B cell (primary cell): Measurements from ENCODE around the gene NRL. TPM values are rescaled to one million over a fixed set of nuclear protein-coding genes. Genes with fewer than 3 reads are reported as not detected.
A peak's percentile ranks its signal among the peaks of the same experiment; 100 is the strongest.

Experiments used
- ATAC-seq: fragments of 200-7000 bp; cut with Tn5 transposase; one replicate; pipeline ENCODE4 v1.10.0; 2021; ENCODE audit warnings: low read depth, mild to moderate bottlenecking, moderate number of reproducible peaks, moderate library complexity
- CTCF ChIA-PET: fragments of 350-600 bp; sonication (Branson Sonifier 250); formaldehyde crosslinking; loops from one replicate; lab custom pipeline; 2021; ENCODE audit warnings: antibody characterized with exemption, inconsistent platforms; lab: Charles Lee
- POLR2A ChIA-PET: fragments of 350-600 bp; sonication (Branson Sonifier 250); formaldehyde crosslinking; loops from one replicate; lab custom pipeline; 2021; ENCODE audit warnings: antibody characterized with exemption; lab: Charles Lee
- DNase-seq: peaks from one replicate; pipeline ENCODE4 v3.0.0; 2013
- H2AFZ ChIP-seq: 2 replicates; pipeline ENCODE4 v1.6.1; 2012; ENCODE audit warnings: mild to moderate bottlenecking, low read depth, low read length; ENCODE audit not compliant: insufficient read depth, poor library complexity, severe bottlenecking
- H3K27ac ChIP-seq, 2 donors: 1 replicate in 1 of 2; 2 replicates in 1 of 2; pipeline ENCODE4 v1.5.1; 2012 to 2013; ENCODE audit warnings: low read length in 2 of 2, mild to moderate bottlenecking in 2 of 2, moderate library complexity in 1 of 2
- H3K27me3 ChIP-seq, 4 experiments: fragments of 200-600 bp in 1 of 4; sonication (generic) in 1 of 4; replicated peaks in 1 of 4; 1 replicate in 2 of 4; 2 replicates in 2 of 4; pipeline versions ENCODE4 v1.6.1 to v1.7.0; 2013 to 2016; ENCODE audit warnings: low read length in 3 of 4, mild to moderate bottlenecking in 2 of 4, mixed read lengths in 1 of 4, moderate library complexity in 1 of 4; ENCODE audit not compliant: insufficient read depth in 4 of 4, control insufficient read depth in 3 of 4; ENCODE audit errors: control extremely low read depth in 1 of 4
- H3K36me3 ChIP-seq, 2 experiments: replicated peaks in 1 of 2; 1 replicate in 1 of 2; 2 replicates in 1 of 2; pipeline versions ENCODE4 v1.6.1 to v1.7.1; 2013; ENCODE audit warnings: low read length in 1 of 2; ENCODE audit not compliant: insufficient read depth in 2 of 2, control insufficient read depth in 1 of 2; ENCODE audit errors: control extremely low read depth in 1 of 2, extremely low read depth in 1 of 2
- H3K4me1 ChIP-seq, 2 donors: fragments of 200-600 bp in 1 of 2; sonication (generic) in 1 of 2; 1 replicate in 1 of 2; 2 replicates in 1 of 2; pipeline versions ENCODE4 v1.5.1 to v1.6.1; 2013 to 2017; ENCODE audit warnings: low read length in 2 of 2; ENCODE audit not compliant: control insufficient read depth in 2 of 2, insufficient read depth in 2 of 2
- H3K4me2 ChIP-seq: replicated peaks from 2 replicates; pipeline ENCODE3; 2012; ENCODE audit warnings: mild to moderate bottlenecking, low read depth, low read length; ENCODE audit not compliant: poor library complexity, severe bottlenecking
- H3K4me3 ChIP-seq, 5 experiments: fragments of 200-600 bp in 1 of 5; sonication (generic) in 1 of 5; 1 replicate in 3 of 5; 2 replicates in 2 of 5; pipeline versions ENCODE4 v1.5.1 to v1.7.0; 2011 to 2016; ENCODE audit warnings: low read length in 4 of 5, mild to moderate bottlenecking in 4 of 5, low read depth in 2 of 5, control low read depth in 1 of 5, moderate library complexity in 1 of 5; ENCODE audit not compliant: insufficient read depth in 1 of 5; ENCODE audit errors: control extremely low read depth in 1 of 5, extremely low read depth in 1 of 5
- H3K79me2 ChIP-seq: fragments of 200-600 bp; sonication (generic); one replicate; pipeline ENCODE4 v1.6.0; 2016; ENCODE audit warnings: low read length; ENCODE audit not compliant: control insufficient read depth, insufficient read depth
- H3K9ac ChIP-seq: fragments of 200-600 bp; sonication (generic); 2 replicates; pipeline ENCODE4 v1.6.1; 2017; ENCODE audit warnings: mild to moderate bottlenecking, low read length, moderate library complexity
- H3K9me3 ChIP-seq, 3 donors: one replicate each; pipeline versions ENCODE4 v1.6.1 to v1.7.1; 2013; ENCODE audit warnings: low read length in 2 of 3; ENCODE audit not compliant: control insufficient read depth in 2 of 3, insufficient read depth in 1 of 3; ENCODE audit errors: control extremely low read depth in 1 of 3
- H4K20me1 ChIP-seq: 2 replicates; pipeline ENCODE4 v1.6.0; 2012; ENCODE audit warnings: mild to moderate bottlenecking, low read length; ENCODE audit not compliant: insufficient read depth, control insufficient read depth, poor library complexity, severe bottlenecking
- H3K27ac Mint-ChIP-seq: one replicate; pipeline ENCODE4 v1.8.0; 2021; ENCODE audit warnings: mixed read lengths
- H3K27me3 Mint-ChIP-seq: one replicate; pipeline ENCODE4 v1.8.0; 2021; ENCODE audit warnings: mixed read lengths
- H3K4me1 Mint-ChIP-seq: one replicate; pipeline ENCODE4 v1.8.0; 2021; ENCODE audit warnings: mixed read lengths
- H3K4me3 Mint-ChIP-seq: one replicate; pipeline ENCODE4 v1.8.0; 2021; ENCODE audit warnings: mixed read lengths
- H3K9me3 Mint-ChIP-seq: one replicate; pipeline ENCODE4 v1.8.0; 2022; ENCODE audit warnings: mixed read lengths; ENCODE audit not compliant: insufficient read depth
- EZH2 ChIP-seq: IDR thresholded peaks from 2 replicates; pipeline ENCODE4 v1.6.1; 2012; ENCODE audit warnings: borderline replicate concordance, low read depth, mild to moderate bottlenecking, moderate library complexity, low read length; ENCODE audit not compliant: insufficient read depth, poor library complexity, severe bottlenecking
- WGBS: methylation state at CpG from one replicate; pipeline ENCODE4 v1.1.5; 2013; ENCODE audit warnings: missing lambda C conversion rate; ENCODE audit not compliant: insufficient coverage; 5-methylcytosine and 5-hydroxymethylcytosine counted together
- intact Hi-C: fragments of 100-400 bp; cut with micrococcal nuclease; formaldehyde crosslinking; loops from one replicate; pipeline ENCODE4 v1.10.0; 2022
- polyA plus RNA-seq: library from polyadenylated mRNA; depleted of rRNA; stranded (reverse); fragments of >200 nt; gene quantifications from 2 replicates; pipeline ENCODE4 v1.2.3, GENCODE V29; 2012
- total RNA-seq, 2 donors: library from RNA; stranded (reverse); fragments of 120-200 nt in 1 of 2; gene quantifications; 1 replicate in 1 of 2; 2 replicates in 1 of 2; pipeline versions ENCODE4 v1.2.3 to v1.2.4, GENCODE V29; 2013 to 2022
- TF ChIP-seq, protein P1 (sequence below): fragments of 200-600 bp; IDR thresholded peaks from one replicate; pipeline ENCODE4 v1.8.0; 2022; ENCODE audit warnings: antibody characterized with exemption, mild to moderate bottlenecking

NRL gene
- total and polyA plus RNA-seq, 2 donors (not counting 1 experiment from before 2014, with no cell fraction given), result 7.0 to 8.8 TPM

DNA sequence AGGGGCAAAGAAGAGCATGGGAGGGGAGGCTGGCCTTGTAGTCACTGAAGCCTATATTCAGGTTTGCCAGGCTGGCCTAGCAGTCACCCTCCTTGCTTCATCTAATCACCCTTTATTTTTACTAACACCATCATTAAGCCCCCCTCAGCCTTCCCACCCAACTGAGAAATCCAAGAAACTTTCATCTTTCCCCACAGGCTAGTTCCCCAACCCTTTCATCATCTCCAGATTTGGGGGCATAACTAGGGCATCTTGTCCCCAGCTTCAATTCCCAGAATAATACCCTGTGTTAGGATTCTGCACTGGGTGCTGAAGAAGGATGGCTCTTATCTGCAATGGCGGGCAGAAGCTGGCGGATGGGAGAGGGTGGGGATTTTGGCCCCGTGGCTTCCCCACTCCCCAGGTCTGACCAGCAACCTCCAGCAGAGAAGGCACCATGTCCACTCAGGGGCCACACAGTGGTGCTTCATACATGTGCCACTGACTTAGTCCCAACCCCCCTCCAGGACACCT, 13.7 kb downstream of the NRL start:
- no peak for TF ChIP-seq EZH2
- TF ChIP-seq, protein P1, sequence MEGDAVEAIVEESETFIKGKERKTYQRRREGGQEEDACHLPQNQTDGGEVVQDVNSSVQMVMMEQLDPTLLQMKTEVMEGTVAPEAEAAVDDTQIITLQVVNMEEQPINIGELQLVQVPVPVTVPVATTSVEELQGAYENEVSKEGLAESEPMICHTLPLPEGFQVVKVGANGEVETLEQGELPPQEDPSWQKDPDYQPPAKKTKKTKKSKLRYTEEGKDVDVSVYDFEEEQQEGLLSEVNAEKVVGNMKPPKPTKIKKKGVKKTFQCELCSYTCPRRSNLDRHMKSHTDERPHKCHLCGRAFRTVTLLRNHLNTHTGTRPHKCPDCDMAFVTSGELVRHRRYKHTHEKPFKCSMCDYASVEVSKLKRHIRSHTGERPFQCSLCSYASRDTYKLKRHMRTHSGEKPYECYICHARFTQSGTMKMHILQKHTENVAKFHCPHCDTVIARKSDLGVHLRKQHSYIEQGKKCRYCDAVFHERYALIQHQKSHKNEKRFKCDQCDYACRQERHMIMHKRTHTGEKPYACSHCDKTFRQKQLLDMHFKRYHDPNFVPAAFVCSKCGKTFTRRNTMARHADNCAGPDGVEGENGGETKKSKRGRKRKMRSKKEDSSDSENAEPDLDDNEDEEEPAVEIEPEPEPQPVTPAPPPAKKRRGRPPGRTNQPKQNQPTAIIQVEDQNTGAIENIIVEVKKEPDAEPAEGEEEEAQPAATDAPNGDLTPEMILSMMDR, result no peak
- no peaks in the 10 kb centered on the region for H3K9me3 ChIP-seq
- no peaks in the 10 kb centered on the region for H3K27me3 ChIP-seq
- no peak overlapping the region for H3K4me2 ChIP-seq
- H3K79me2 ChIP-seq, result peaks cover 29% of the 10 kb centered on the region
- Mint-ChIP-seq H3K27ac (peak overlapping the region; percentile 50), H3K27me3 (no peaks in the 10 kb centered on the region), H3K4me3 (no peak overlapping the region), H3K4me1 (peaks cover 8% of the 10 kb centered on the region), H3K9me3 (no peaks in the 10 kb centered on the region)
- H3K9ac ChIP-seq, result no peak overlapping the region
- H4K20me1 ChIP-seq, result peaks cover 7% of the 10 kb centered on the region
- H3K36me3 ChIP-seq, result peaks cover 2 to 69% of the 10 kb centered on the region in 2 experiments
- ChIA-PET POLR2A (interaction anchor here (1.1 kb wide), 1 partner anchor 43 kb away, joined by 3 read pairs; no protein-coding TSS in a partner anchor), CTCF (interaction anchor here (1.2 to 11.7 kb wide), 4 partner anchors 8 to 42 kb away, joined by 4 to 292 read pairs (median 6); partner anchors contain the start of gene PCK2)
- H3K4me3 ChIP-seq, result no peak overlapping the region
- intact Hi-C loops, result loop anchor here (10.0 kb wide), 1 partner anchor 116 kb away; the partner anchor contains the start of gene DHRS4L2
- H2AFZ ChIP-seq, result no peak overlapping the region
- peaks cover 0 to 7% of the 10 kb centered on the region in 2 donors for H3K4me1 ChIP-seq
- no CpG with 5 or more reads among the region's 3 CpGs for WGBS
- DNase-seq (no peak), ATAC-seq (no peak)
- no peak overlapping the region for H3K27ac ChIP-seq

DNA sequence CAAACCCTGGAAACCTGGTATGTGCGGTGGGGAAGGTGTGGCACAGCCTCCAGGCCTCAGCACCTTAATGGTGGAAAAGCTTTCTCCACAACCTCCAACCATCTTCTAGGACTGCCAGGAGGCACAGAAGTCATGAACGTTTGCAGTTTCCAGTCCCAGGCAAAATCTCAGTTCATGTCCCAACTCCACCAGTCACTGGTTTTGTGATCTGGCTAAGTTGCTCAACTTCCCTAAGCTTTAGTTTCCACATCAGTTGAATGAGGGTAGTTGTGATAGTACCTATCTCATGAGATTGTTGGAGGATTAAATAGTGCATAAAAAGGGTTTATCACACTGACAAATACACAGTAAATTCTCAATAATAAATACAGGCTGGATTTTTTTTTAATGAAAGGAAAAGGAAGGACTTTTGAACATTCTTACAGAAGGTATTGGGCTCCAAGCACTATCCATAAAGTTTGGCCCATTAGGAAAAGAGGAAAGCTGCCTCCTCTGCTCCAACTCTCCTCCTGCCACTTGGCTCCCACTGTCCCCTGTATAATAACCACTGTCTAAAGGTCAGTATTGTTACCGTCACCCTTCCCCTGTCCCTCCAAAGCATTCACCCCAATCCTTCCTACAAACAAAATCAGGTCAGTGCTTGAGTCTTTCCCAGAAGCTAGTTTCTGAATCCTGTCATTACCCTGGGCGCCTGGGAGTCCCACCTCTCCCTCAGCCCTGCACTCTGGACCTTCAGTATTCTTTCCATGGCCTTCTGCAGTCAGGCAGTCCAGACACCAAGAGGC, 14.4 kb downstream of the NRL start:
- Histone ChIP-seq H3K4me3 (no peak overlapping the region), H3K9me3 (no peaks in the 10 kb centered on the region), H3K4me2 (no peak overlapping the region), H4K20me1 (peaks cover 7% of the 10 kb centered on the region), H3K4me1 (peaks cover 5 to 13% of the 10 kb centered on the region in 2 donors), H3K9ac (no peak overlapping the region), H2AFZ (no peak overlapping the region), H3K27ac (no peak overlapping the region), H3K79me2 (peaks cover 34% of the 10 kb centered on the region), H3K27me3 (no peaks in the 10 kb centered on the region), H3K36me3 (peaks cover 2 to 69% of the 10 kb centered on the region in 2 experiments)
- ATAC-seq, result no peak
- ChIA-PET POLR2A (no interaction called here), CTCF (interaction anchor here (1.2 to 11.7 kb wide), 4 partner anchors 7 to 42 kb away, joined by 4 to 292 read pairs (median 6); partner anchors contain the start of gene PCK2)
- H3K27me3 Mint-ChIP-seq, result no peaks in the 10 kb centered on the region
- H3K9me3 Mint-ChIP-seq, result no peaks in the 10 kb centered on the region
- H3K4me1 Mint-ChIP-seq, result peaks cover 13% of the 10 kb centered on the region
- TF ChIP-seq, protein P1, result no peak
- no peak for TF ChIP-seq EZH2
- peak overlapping the region; percentile 50 for H3K27ac Mint-ChIP-seq
- H3K4me3 Mint-ChIP-seq, result no peak overlapping the region
- no peak for DNase-seq
- intact Hi-C loops, result loop anchor here (10.0 kb wide), 1 partner anchor 116 kb away; the partner anchor contains the start of gene DHRS4L2
- WGBS, result 100% methylated on average over 3 of the region's 4 CpGs
